Measurements from ENCODE around the gene CCDC28A.

DNA sequence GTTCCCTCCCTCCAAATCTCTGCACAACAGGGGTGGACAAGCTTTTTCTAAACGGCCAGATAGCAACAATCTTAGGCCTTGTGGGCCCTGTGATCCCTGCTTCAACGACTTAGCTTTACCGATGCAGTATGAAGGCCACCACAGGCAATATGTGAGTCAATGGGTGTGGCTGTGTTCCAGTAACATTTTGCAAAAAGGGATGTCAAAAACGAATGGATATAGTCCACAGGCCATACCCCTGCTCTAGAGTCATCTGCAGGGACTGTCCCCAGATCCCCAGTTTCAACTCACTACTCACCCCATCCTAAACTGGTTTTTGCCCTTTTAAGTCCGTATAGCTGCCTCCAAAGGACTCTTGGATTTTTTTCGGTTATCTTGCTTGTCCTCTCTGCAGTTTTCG is 56.7 kb downstream of the CCDC28A start:
- TF ChIP-seq EZH2phosphoT487 (IDR thresholded peaks at IDR 0.05) (no peak), EZH2 (IDR thresholded peaks at IDR 0.05) (no peak)
- TF ChIP-seq, protein P1, sequence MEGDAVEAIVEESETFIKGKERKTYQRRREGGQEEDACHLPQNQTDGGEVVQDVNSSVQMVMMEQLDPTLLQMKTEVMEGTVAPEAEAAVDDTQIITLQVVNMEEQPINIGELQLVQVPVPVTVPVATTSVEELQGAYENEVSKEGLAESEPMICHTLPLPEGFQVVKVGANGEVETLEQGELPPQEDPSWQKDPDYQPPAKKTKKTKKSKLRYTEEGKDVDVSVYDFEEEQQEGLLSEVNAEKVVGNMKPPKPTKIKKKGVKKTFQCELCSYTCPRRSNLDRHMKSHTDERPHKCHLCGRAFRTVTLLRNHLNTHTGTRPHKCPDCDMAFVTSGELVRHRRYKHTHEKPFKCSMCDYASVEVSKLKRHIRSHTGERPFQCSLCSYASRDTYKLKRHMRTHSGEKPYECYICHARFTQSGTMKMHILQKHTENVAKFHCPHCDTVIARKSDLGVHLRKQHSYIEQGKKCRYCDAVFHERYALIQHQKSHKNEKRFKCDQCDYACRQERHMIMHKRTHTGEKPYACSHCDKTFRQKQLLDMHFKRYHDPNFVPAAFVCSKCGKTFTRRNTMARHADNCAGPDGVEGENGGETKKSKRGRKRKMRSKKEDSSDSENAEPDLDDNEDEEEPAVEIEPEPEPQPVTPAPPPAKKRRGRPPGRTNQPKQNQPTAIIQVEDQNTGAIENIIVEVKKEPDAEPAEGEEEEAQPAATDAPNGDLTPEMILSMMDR (IDR thresholded peaks at IDR 0.05), result no peak
